HUES64 (cell line): ENCODE measurements around the gene SLC28A2.
A peak's percentile ranks its signal among the peaks of the same experiment; 100 is the strongest.
"Not testable (repeated sequence)": the region's sequence is repeated elsewhere in the genome, so short reads cannot be mapped to it uniquely, and the experiment has no call there.

Experiments used
- H3K27ac ChIP-seq: 2 replicates; pipeline ENCODE4 v1.7.0; 2013; ENCODE audit warnings: low read depth, low read length, inconsistent platforms
- H3K27me3 ChIP-seq: 2 replicates; pipeline ENCODE4 v1.6.1; 2013; ENCODE audit warnings: mild to moderate bottlenecking, low read length; ENCODE audit not compliant: insufficient read depth
- H3K36me3 ChIP-seq: 2 replicates; pipeline ENCODE4 v1.6.1; 2013; ENCODE audit warnings: mild to moderate bottlenecking, low read length; ENCODE audit not compliant: insufficient read depth
- H3K4me1 ChIP-seq: 2 replicates; pipeline ENCODE4 v1.6.1; 2013; ENCODE audit warnings: mild to moderate bottlenecking, low read length, moderate library complexity; ENCODE audit not compliant: insufficient read depth
- H3K4me3 ChIP-seq: 2 replicates; pipeline ENCODE4 v1.5.1; 2013; ENCODE audit warnings: mild to moderate bottlenecking, low read length, moderate library complexity
- H3K9ac ChIP-seq: 2 replicates; pipeline ENCODE4 v1.6.1; 2013; ENCODE audit warnings: mild to moderate bottlenecking, low read depth, low read length
- H3K9me3 ChIP-seq: 2 replicates; pipeline ENCODE4 v1.6.1; 2013; ENCODE audit warnings: low read depth, low read length; ENCODE audit not compliant: insufficient read depth
- WGBS: fragments of 150-250, 120-280 bp; methylation state at CpG from one replicate; pipeline ENCODE4 v1.1.7; 2013; ENCODE audit warnings: missing lambda C conversion rate; 5-methylcytosine and 5-hydroxymethylcytosine counted together

SLC28A2 gene

GRCh38 chr15:45265506-45265905 is 13.5 kb downstream of the SLC28A2 start:
- Histone ChIP-seq H3K9ac (no peak overlapping the region), H3K27ac (no peak overlapping the region), H3K4me3 (no peak overlapping the region), H3K4me1 (no peaks in the 10 kb centered on the region), H3K27me3 (no peaks in the 10 kb centered on the region), H3K36me3 (no peaks in the 10 kb centered on the region), H3K9me3 (no peaks in the 10 kb centered on the region)
- 85% methylated on average over 3 of the region's 3 CpGs for WGBS

- Histone ChIP-seq H3K36me3 (no peaks in the 10 kb centered on the region), H3K27me3 (no peaks in the 10 kb centered on the region), H3K4me3 (no peak overlapping the region), H3K9me3 (no peaks in the 10 kb centered on the region), H3K4me1 (no peaks in the 10 kb centered on the region), H3K27ac (no peak overlapping the region), H3K9ac (no peak overlapping the region)
- 89% methylated on average over 2 of the region's 2 CpGs for WGBS
These were observed 16.1 kb downstream of the SLC28A2 start for GRCh38 chr15:45268135-45268534.

- no peaks in the 10 kb centered on the region for H3K4me1 ChIP-seq
- H3K27me3 ChIP-seq: no peaks in the 10 kb centered on the region
- H3K4me3 ChIP-seq: no peak overlapping the region
- H3K9me3 ChIP-seq: no peaks in the 10 kb centered on the region
- H3K36me3 ChIP-seq: no peaks in the 10 kb centered on the region
- no peak overlapping the region for H3K27ac ChIP-seq
- WGBS: 77% methylated on average over 4 of the region's 5 CpGs
- H3K9ac ChIP-seq: no peak overlapping the region
These were observed 22.8 kb downstream of the SLC28A2 start for GRCh38 chr15:45274636-45275380.

GRCh38 chr15:45276831-45277230 is 24.8 kb downstream of the SLC28A2 start:
- no peaks in the 10 kb centered on the region for H3K4me1 ChIP-seq
- H3K4me3 ChIP-seq: no peak overlapping the region
- no peak overlapping the region for H3K27ac ChIP-seq
- no peaks in the 10 kb centered on the region for H3K36me3 ChIP-seq
- H3K9ac ChIP-seq: no peak overlapping the region
- WGBS: no CpG with 5 or more reads among the region's 2 CpGs
- no peaks in the 10 kb centered on the region for H3K9me3 ChIP-seq
- no peaks in the 10 kb centered on the region for H3K27me3 ChIP-seq

- Histone ChIP-seq H3K27ac (no peak overlapping the region), H3K36me3 (no peaks in the 10 kb centered on the region), H3K4me1 (no peaks in the 10 kb centered on the region), H3K9ac (peak overlapping the region; percentile 74), H3K27me3 (no peaks in the 10 kb centered on the region), H3K4me3 (peak overlapping the region; percentile 85), H3K9me3 (no peaks in the 10 kb centered on the region)
- WGBS: 90% methylated on average over 33 of the region's 33 CpGs
These were observed 27.1 kb downstream of the SLC28A2 start for GRCh38 chr15:45279024-45279698.

GRCh38 chr15:45285413-45285812 is 33.4 kb downstream of the SLC28A2 start:
- Histone ChIP-seq H3K27ac (no peak overlapping the region), H3K9ac (no peak overlapping the region), H3K36me3 (no peaks in the 10 kb centered on the region), H3K27me3 (no peaks in the 10 kb centered on the region), H3K4me3 (no peak overlapping the region), H3K9me3 (no peaks in the 10 kb centered on the region), H3K4me1 (no peaks in the 10 kb centered on the region)
- no CpG with 5 or more reads among the region's 2 CpGs for WGBS

GRCh38 chr15:45287390-45287956 is 35.4 kb downstream of the SLC28A2 start:
- Histone ChIP-seq H3K27me3 (no peaks in the 10 kb centered on the region), H3K4me1 (no peaks in the 10 kb centered on the region), H3K9ac (no peak overlapping the region), H3K9me3 (0 out of 2 replicates have a peak, but pooled peaks cover 5% of the 10 kb centered on the region), H3K36me3 (no peaks in the 10 kb centered on the region), H3K4me3 (no peak overlapping the region), H3K27ac (no peak overlapping the region)
- 89% methylated on average over 2 of the region's 2 CpGs for WGBS

- WGBS: 86% methylated on average over 6 of the region's 6 CpGs
These were observed 36.9 kb downstream of the SLC28A2 start for GRCh38 chr15:45288947-45289346.

GRCh38 chr15:45291822-45292582 is 40.0 kb downstream of the SLC28A2 start:
- Histone ChIP-seq H3K27me3 (no peaks in the 10 kb centered on the region), H3K36me3 (no peaks in the 10 kb centered on the region), H3K4me1 (no peaks in the 10 kb centered on the region), H3K27ac (no peak overlapping the region), H3K9me3 (peaks cover 19% of the 10 kb centered on the region; the same call in 1 of the 2 replicates), H3K9ac (no peak overlapping the region), H3K4me3 (no peak overlapping the region)
- WGBS: 91% methylated on average over 4 of the region's 9 CpGs

More at GRCh38 chr15:45288947-45289346, 36.9 kb downstream of the SLC28A2 start:
- no peaks in the 10 kb centered on the region for H3K4me1 ChIP-seq
- peaks cover 6% of the 10 kb centered on the region; the same call in 1 of the 2 replicates for H3K9me3 ChIP-seq
- H3K27me3 ChIP-seq: no peaks in the 10 kb centered on the region
- no peak overlapping the region for H3K9ac ChIP-seq
- no peaks in the 10 kb centered on the region for H3K36me3 ChIP-seq
- no peak overlapping the region for H3K27ac ChIP-seq
- no peak overlapping the region for H3K4me3 ChIP-seq

- not testable (repeated sequence) for H3K4me3 ChIP-seq, H3K27me3 ChIP-seq, H3K27ac ChIP-seq, H3K36me3 ChIP-seq, H3K4me1 ChIP-seq, H3K9ac ChIP-seq
- 96% methylated on average over 15 of the region's 27 CpGs for WGBS
- peaks cover 22% of the 10 kb centered on the region for H3K9me3 ChIP-seq
These were observed 41.3 kb downstream of the SLC28A2 start for GRCh38 chr15:45293326-45293725.

GRCh38 chr15:45298964-45299378 is 46.9 kb downstream of the SLC28A2 start:
- H3K27me3 ChIP-seq, H3K9ac ChIP-seq, H3K36me3 ChIP-seq, H3K4me1 ChIP-seq, H3K27ac ChIP-seq, H3K4me3 ChIP-seq: not testable (repeated sequence)
- peaks cover 33% of the 10 kb centered on the region for H3K9me3 ChIP-seq
- 89% methylated on average over 2 of the region's 2 CpGs for WGBS
